IMR-90 (cell line): Measurements from ENCODE around the gene ZNF764. TPM values are rescaled to one million over a fixed set of nuclear protein-coding genes. Genes with fewer than 3 reads are reported as not detected.

Experiments
- ATAC-seq: fragments of 200-7000 bp; cut with Tn5 transposase; 2 replicates; pipeline ENCODE4 v1.9.1; 2020; ENCODE audit warnings: low read depth, mild to moderate bottlenecking, moderate library complexity
- BruUV-seq: library from RNA; stranded (reverse); fragments of 400-500 nt; replicated peaks from 2 replicates; lab custom pipeline; 2021; lab: Mats Ljungman, UMichigan
- CTCF ChIA-PET: fragments of 300-600 bp; formaldehyde crosslinking; extraction: SDS; loops from one replicate; lab custom pipeline; 2021; ENCODE audit warnings: antibody characterized with exemption; lab: Yijun Ruan, JAX
- POLR2A ChIA-PET: fragments of 300-600 bp; sonication (Branson Sonifier 250); formaldehyde crosslinking; loops from one replicate; lab custom pipeline; 2022; ENCODE audit warnings: antibody characterized with exemption; ENCODE audit not compliant: unreplicated experiment; lab: Charles Lee
- DNase-seq: peaks from one replicate; pipeline ENCODE4 v3.0.0; 2013
- H2AFZ ChIP-seq: replicated peaks from 2 replicates; pipeline ENCODE3; 2013; ENCODE audit warnings: low read length, mild to moderate bottlenecking; ENCODE audit not compliant: poor library complexity
- H2AK5ac ChIP-seq: 2 replicates; pipeline ENCODE4 v1.6.1; 2013; ENCODE audit warnings: low read depth, low read length, inconsistent platforms
- H2AK9ac ChIP-seq: replicated peaks from 2 replicates; pipeline ENCODE3; 2013; ENCODE audit warnings: mild to moderate bottlenecking, low read depth, low read length, moderate library complexity; ENCODE audit not compliant: poor library complexity
- H2BK120ac ChIP-seq: 2 replicates; pipeline ENCODE4 v1.6.1; 2013; ENCODE audit warnings: low read depth, low read length, inconsistent platforms
- H2BK15ac ChIP-seq: 3 replicates; pipeline ENCODE4 v1.6.1; 2013; ENCODE audit warnings: low read depth, low read length, inconsistent platforms
- H2BK20ac ChIP-seq: 2 replicates; pipeline ENCODE4 v1.6.1; 2013; ENCODE audit warnings: low read depth, mild to moderate bottlenecking, inconsistent platforms, low read length, moderate library complexity
- H2BK5ac ChIP-seq: 2 replicates; pipeline ENCODE4 v1.6.1; 2013; ENCODE audit warnings: mild to moderate bottlenecking, low read depth, low read length, inconsistent platforms; ENCODE audit not compliant: poor library complexity, severe bottlenecking
- H3K14ac ChIP-seq: replicated peaks from 2 replicates; pipeline ENCODE4 v1.6.1; 2013; ENCODE audit warnings: low read depth, low read length, inconsistent platforms
- H3K18ac ChIP-seq: 2 replicates; pipeline ENCODE4 v1.6.1; 2013; ENCODE audit warnings: low read depth, low read length, control low read depth
- H3K23ac ChIP-seq: 2 replicates; pipeline ENCODE4 v1.6.1; 2013; ENCODE audit warnings: low read depth, low read length, inconsistent platforms
- H3K27ac ChIP-seq: 2 replicates; pipeline ENCODE4 v1.5.1; 2013; ENCODE audit warnings: mild to moderate bottlenecking, control low read depth, low read length; ENCODE audit not compliant: insufficient read depth
- H3K27me3 ChIP-seq: 2 replicates; pipeline ENCODE4 v1.6.1; 2013; ENCODE audit warnings: low read length; ENCODE audit not compliant: control insufficient read depth, insufficient read depth
- H3K36me3 ChIP-seq: 2 replicates; pipeline ENCODE4 v1.6.1; 2013; ENCODE audit warnings: low read length, mixed read lengths; ENCODE audit not compliant: control insufficient read depth, insufficient read depth
- H3K4ac ChIP-seq: 2 replicates; pipeline ENCODE4 v1.6.1; 2013; ENCODE audit warnings: low read depth, low read length, inconsistent platforms
- H3K4me1 ChIP-seq: 2 replicates; pipeline ENCODE4 v1.6.1; 2013; ENCODE audit warnings: low read length, mixed read lengths; ENCODE audit not compliant: control insufficient read depth, insufficient read depth
- H3K4me2 ChIP-seq: 2 replicates; pipeline ENCODE4 v1.6.1; 2013; ENCODE audit warnings: low read depth, mild to moderate bottlenecking, control low read depth, low read length, moderate library complexity
- H3K4me3 ChIP-seq: 2 replicates; pipeline ENCODE4 v1.5.1; 2013; ENCODE audit warnings: low read depth, mild to moderate bottlenecking, control low read depth, low read length, moderate library complexity; ENCODE audit not compliant: insufficient read depth
- H3K56ac ChIP-seq: 2 replicates; pipeline ENCODE4 v1.6.1; 2013; ENCODE audit warnings: low read length, inconsistent platforms; ENCODE audit not compliant: insufficient read depth; ENCODE audit errors: extremely low read depth
- H3K79me1 ChIP-seq, 2 experiments: 2 replicates each; pipeline ENCODE4 v1.6.1; 2013; ENCODE audit warnings: low read length in 2 of 2, inconsistent platforms in 1 of 2, low read depth in 1 of 2
- H3K9ac ChIP-seq: 2 replicates; pipeline ENCODE4 v1.6.1; 2013; ENCODE audit warnings: low read depth, low read length, control low read depth
- H3K9me1 ChIP-seq: 2 replicates; pipeline ENCODE4 v1.6.1; 2013; ENCODE audit warnings: low read length, inconsistent platforms; ENCODE audit not compliant: insufficient read depth
- H3K9me3 ChIP-seq: 2 replicates; pipeline ENCODE4 v1.6.1; 2013; ENCODE audit warnings: low read length; ENCODE audit not compliant: control insufficient read depth, insufficient read depth
- H4K20me1 ChIP-seq: 2 replicates; pipeline ENCODE4 v1.6.1; 2013; ENCODE audit warnings: low read length, inconsistent platforms; ENCODE audit not compliant: insufficient read depth
- H4K5ac ChIP-seq: 2 replicates; pipeline ENCODE4 v1.6.1; 2013; ENCODE audit warnings: mild to moderate bottlenecking, low read depth, low read length, control low read depth
- H4K8ac ChIP-seq, 2 experiments: 2 replicates each; pipeline ENCODE4 v1.6.1; 2013; ENCODE audit warnings: low read depth in 2 of 2, low read length in 2 of 2, control low read depth in 1 of 2, inconsistent platforms in 1 of 2
- H4K91ac ChIP-seq: 2 replicates; pipeline ENCODE4 v1.6.1; 2013; ENCODE audit warnings: low read depth, low read length, inconsistent platforms; ENCODE audit not compliant: insufficient read depth
- POLR2A ChIP-seq: IDR thresholded peaks from 2 replicates; pipeline ENCODE4 v1.6.1; 2012; ENCODE audit warnings: mild to moderate bottlenecking, low read depth, low read length
- RAD21 ChIP-seq: IDR thresholded peaks from 2 replicates; pipeline ENCODE4 v1.6.1; 2012; ENCODE audit warnings: low read length, improper control_type of control experiment
- WGBS, 2 experiments: methylation state at CpG; one replicate each; pipeline versions ENCODE4 v1.1.5 to v1.1.7; 2013; ENCODE audit warnings: missing lambda C conversion rate in 2 of 2; ENCODE audit not compliant: insufficient read length in 1 of 2; ENCODE audit errors: extremely low coverage in 2 of 2; 5-methylcytosine and 5-hydroxymethylcytosine counted together
- dilution Hi-C: fragments of 300-500 bp; cut with HindIII; formaldehyde crosslinking; loops from one replicate; pipeline ENCODE4 v1.14.3; 2018; ENCODE audit warnings: low sequenced_read_pairs; ENCODE audit not compliant: unreplicated experiment
- in situ Hi-C: fragments of 300-500 bp; cut with MboI; formaldehyde crosslinking; loops from 3 replicates; pipeline ENCODE4 v1.14.3; 2019; ENCODE audit warnings: low sequenced_read_pairs, inconsistent platforms, mixed read lengths
- intact Hi-C: fragments of 100-400 bp; cut with micrococcal nuclease; formaldehyde crosslinking; loops from 2 replicates; pipeline ENCODE4 v1.10.0; 2022
- polyA plus RNA-seq, 3 experiments: library from polyadenylated mRNA; depleted of rRNA; stranded (reverse); fragments of >200 nt; gene quantifications; 2 replicates each; pipeline ENCODE4 v1.2.3, GENCODE V29; 2012; ENCODE audit warnings: low replicate concordance in 1 of 3
- total RNA-seq: library from RNA; depleted of rRNA; stranded (reverse); fragments of >200 nt; gene quantifications from 2 replicates; pipeline ENCODE4 v1.2.3, GENCODE V29; 2012

ZNF764 gene
- total and polyA plus RNA-seq, 2 of the 4 experiments (the other 2 are of a cell fraction) = 2.2 to 4.6 TPM

GRCh38 chr16:30527635-30528178 lies 30.5 kb downstream of the ZNF764 start:
- Histone ChIP-seq H3K4me2 (peak overlapping the region; percentile 91), H3K27ac (peak overlapping the region; percentile 74), H3K4ac (peak overlapping the region; percentile 85), H4K91ac (peak overlapping the region; percentile 72), H3K14ac (peak overlapping the region; percentile 35), H4K5ac (peak overlapping the region; percentile 74), H2AK5ac (peak overlapping the region; percentile 68), H3K4me3 (peak overlapping the region; percentile 23; the same call in 1 of the 2 replicates), H3K9me3 (no peaks in the 10 kb centered on the region), H3K9ac (peak overlapping the region; percentile 67), H2BK20ac (no peak overlapping the region), H2AK9ac (peak overlapping the region; percentile 2), H3K56ac (peak overlapping the region; percentile 36; the same call in 1 of the 2 replicates), H3K9me1 (peaks cover 5% of the 10 kb centered on the region), H3K79me1 (peaks cover 5 to 6% of the 10 kb centered on the region in 2 experiments; a peak in 3 of 4 replicates), H4K20me1 (no peaks in the 10 kb centered on the region; the same call in 1 of the 2 replicates), H3K36me3 (peaks cover 14% of the 10 kb centered on the region; the same call in 1 of the 2 replicates), H2BK120ac (peak overlapping the region; percentile 13), H2BK15ac (no peak overlapping the region; the same call in 2 of the 3 replicates), H3K4me1 (peaks cover 5% of the 10 kb centered on the region), H4K8ac (peak overlapping the region; percentile 74 to 96), H2BK5ac (peak overlapping the region; percentile 74), H2AFZ (peak overlapping the region; percentile 100), H3K18ac (peak overlapping the region; percentile 25), H3K27me3 (no peaks in the 10 kb centered on the region), H3K23ac (peak overlapping the region; percentile 55)
- CTCF ChIA-PET = interaction anchor here (0.5 kb wide), 1 partner anchor 108 kb away, joined by 4 read pairs; no protein-coding TSS in a partner anchor
- TF ChIP-seq RAD21 (no peak; the same call in 1 of the 2 replicates), POLR2A (no peak)
- no peak for ATAC-seq
- intact Hi-C loops (loop anchor here (1.0 to 2.0 kb wide), 4 partner anchors 44 to 131 kb away; partner anchors contain the start of genes FBRS, PRR14 and ZNF688), dilution Hi-C loops (no loop called here), in situ Hi-C loops (no loop called here)
- POLR2A ChIA-PET = interaction anchor here (0.6 kb wide), 1 partner anchor 101 kb away, joined by 6 read pairs; no protein-coding TSS in a partner anchor
- 61% methylated on average over 3 of the region's 14 CpGs; no CpG with 5 or more reads in 1 of the 2 experiments for WGBS, 2 experiments
- no TSS peak for BruUV-seq
- no peak for DNase-seq
